Stimulated activated CD8-positive, alpha-beta memory T cell treated with anti-CD3 and anti-CD28 coated beads, Interleukin-2, amount 100 ng/mL, for 1 hour (primary cell): ENCODE measurements around the gene HINFP.
"Not testable (repeated sequence)": the region's sequence is repeated elsewhere in the genome, so short reads cannot be mapped to it uniquely, and the experiment has no call there.

Experiments used
- DNase-seq, 2 donors: peaks; one replicate each; pipeline ENCODE4 v3.0.0-alpha.2; 2020; ENCODE audit warnings: low read depth in 2 of 2

HINFP gene

GRCh38 chr11:119117004-119117706 is 4.2 kb upstream of the HINFP start:
- DNase-seq: no peak

- DNase-seq: no peak
These were observed 3.2 kb upstream of the HINFP start for GRCh38 chr11:119118227-119118626.

GRCh38 chr11:119118946-119119345 is 2.4 kb upstream of the HINFP start:
- no peak for DNase-seq

- DNase-seq: no peak
These were observed 757 bp upstream of the HINFP start for GRCh38 chr11:119120639-119121007.

GRCh38 chr11:119121811-119122124 is 388 bp downstream of the HINFP start:
- no peak for DNase-seq

GRCh38 chr11:119125821-119126220 is 4.4 kb downstream of the HINFP start:
- no peak for DNase-seq

GRCh38 chr11:119126675-119127268 is 5.4 kb downstream of the HINFP start:
- no peak for DNase-seq

GRCh38 chr11:119130662-119131061 is 9.3 kb downstream of the HINFP start:
- DNase-seq: no peak

GRCh38 chr11:119134389-119134978 is 13.1 kb downstream of the HINFP start:
- DNase-seq: no peak

- not testable (repeated sequence) for DNase-seq
These were observed 17.9 kb downstream of the HINFP start for GRCh38 chr11:119139276-119139675.

GRCh38 chr11:119144825-119145486 is 23.6 kb downstream of the HINFP start:
- DNase-seq: no peak

GRCh38 chr11:119145551-119145950 is 24.2 kb downstream of the HINFP start:
- no peak for DNase-seq

GRCh38 chr11:119147604-119148333 is 26.4 kb downstream of the HINFP start:
- DNase-seq: no peak

GRCh38 chr11:119148720-119149017 is 27.3 kb downstream of the HINFP start:
- no peak for DNase-seq

GRCh38 chr11:119149018-119149785 is 27.8 kb downstream of the HINFP start, which contains the start of gene ABCG4:
Gene ABCG4 (plus strand): TSS chr11:119149052. CDS start chr11:119149966, 914 bp downstream.
- no peak for DNase-seq

GRCh38 chr11:119149786-119150275 is 28.5 kb downstream of the HINFP start:
- no peak for DNase-seq

- DNase-seq: no peak
These were observed 30.7 kb downstream of the HINFP start for GRCh38 chr11:119152043-119152442.

- DNase-seq: no peak
These were observed 31.2 kb downstream of the HINFP start for GRCh38 chr11:119152604-119153003.

GRCh38 chr11:119153049-119153818 is 31.9 kb downstream of the HINFP start:
- DNase-seq: no peak

GRCh38 chr11:119154178-119154577 is 32.8 kb downstream of the HINFP start:
- DNase-seq: no peak
